SU-DHL-6 (cell line): ENCODE results near the gene CIZ1.

Source experiments
- EZH2phosphoT487 ChIP-seq: fragments of 200-600 bp; sonication (generic), shearing (Covaris generic); conservative IDR thresholded peaks from 2 replicates; pipeline ENCODE4 v1.6.1; 2018; ENCODE audit warnings: mild to moderate bottlenecking, antibody characterized with exemption, low read length, moderate library complexity, mixed read lengths
- TF ChIP-seq, protein P1 (sequence below): fragments of 200-600 bp; sonication (generic); IDR thresholded peaks from one replicate; pipeline ENCODE4 v1.5.1; 2017; ENCODE audit warnings: antibody characterized with exemption, mild to moderate bottlenecking, low read length, moderate library complexity; ENCODE audit not compliant: insufficient read depth, poor library complexity, severe bottlenecking

DNA sequence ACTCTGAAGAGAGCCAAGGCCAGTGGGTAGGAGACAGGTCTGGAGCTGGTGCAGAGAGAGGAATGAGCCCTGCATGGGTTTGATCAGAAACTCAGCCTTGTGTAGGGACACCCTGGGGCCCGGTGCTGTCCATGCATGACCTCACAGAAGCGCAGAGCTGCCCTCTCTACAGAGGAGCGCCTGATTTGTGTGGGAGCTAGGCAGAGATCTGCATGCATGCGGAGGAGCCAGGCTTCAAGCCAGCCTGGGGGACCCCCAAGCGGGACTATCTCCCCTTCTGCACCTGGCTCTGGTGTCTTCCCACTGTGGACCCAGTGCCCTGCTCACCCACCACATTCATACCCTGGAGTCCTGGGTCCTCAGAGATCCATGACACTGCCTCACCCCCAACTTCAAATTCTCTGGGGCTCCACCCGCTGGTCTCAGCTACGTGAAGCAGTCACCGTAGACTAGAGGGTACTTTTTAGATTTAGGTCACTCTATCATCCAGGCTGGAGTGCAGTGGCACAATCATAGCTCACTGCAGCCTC, 44.7 kb downstream of the CIZ1 start:
- TF ChIP-seq, protein P1, sequence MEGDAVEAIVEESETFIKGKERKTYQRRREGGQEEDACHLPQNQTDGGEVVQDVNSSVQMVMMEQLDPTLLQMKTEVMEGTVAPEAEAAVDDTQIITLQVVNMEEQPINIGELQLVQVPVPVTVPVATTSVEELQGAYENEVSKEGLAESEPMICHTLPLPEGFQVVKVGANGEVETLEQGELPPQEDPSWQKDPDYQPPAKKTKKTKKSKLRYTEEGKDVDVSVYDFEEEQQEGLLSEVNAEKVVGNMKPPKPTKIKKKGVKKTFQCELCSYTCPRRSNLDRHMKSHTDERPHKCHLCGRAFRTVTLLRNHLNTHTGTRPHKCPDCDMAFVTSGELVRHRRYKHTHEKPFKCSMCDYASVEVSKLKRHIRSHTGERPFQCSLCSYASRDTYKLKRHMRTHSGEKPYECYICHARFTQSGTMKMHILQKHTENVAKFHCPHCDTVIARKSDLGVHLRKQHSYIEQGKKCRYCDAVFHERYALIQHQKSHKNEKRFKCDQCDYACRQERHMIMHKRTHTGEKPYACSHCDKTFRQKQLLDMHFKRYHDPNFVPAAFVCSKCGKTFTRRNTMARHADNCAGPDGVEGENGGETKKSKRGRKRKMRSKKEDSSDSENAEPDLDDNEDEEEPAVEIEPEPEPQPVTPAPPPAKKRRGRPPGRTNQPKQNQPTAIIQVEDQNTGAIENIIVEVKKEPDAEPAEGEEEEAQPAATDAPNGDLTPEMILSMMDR = no peak
- no peak for TF ChIP-seq EZH2phosphoT487
